CD4-positive, alpha-beta T cell (primary cell): ENCODE data around the gene PRKCB. TPM values are rescaled to one million over a fixed set of nuclear protein-coding genes. Genes with fewer than 3 reads are reported as not detected.

ENCODE experiments used
- ATAC-seq: fragments of 200-7000 bp; cut with Tn5 transposase; one replicate; pipeline ENCODE4 v1.10.0; 2022; ENCODE audit warnings: mild to moderate bottlenecking; ENCODE audit not compliant: poor library complexity
- CTCF ChIA-PET: fragments of 350-600 bp; sonication (Branson Sonifier 250); formaldehyde crosslinking; loops from one replicate; lab custom pipeline; 2021; ENCODE audit warnings: antibody characterized with exemption, inconsistent platforms; lab: Charles Lee
- POLR2A ChIA-PET: fragments of 350-600 bp; sonication (Branson Sonifier 250); formaldehyde crosslinking; loops from one replicate; lab custom pipeline; 2021; ENCODE audit warnings: antibody characterized with exemption, inconsistent platforms; lab: Charles Lee
- DNase-seq, 14 experiments: peaks; one replicate each; pipeline ENCODE4 v3.0.0-alpha.2; 2013 to 2020; ENCODE audit warnings: mixed read lengths in 2 of 14
- H3K27ac ChIP-seq, 2 donors: one replicate each; pipeline versions ENCODE4 v1.5.1 to v1.7.0; 2013; ENCODE audit warnings: low read length in 2 of 2, low read depth in 1 of 2, mild to moderate bottlenecking in 1 of 2
- H3K27me3 ChIP-seq, 2 experiments: 1 replicate in 1 of 2; 2 replicates in 1 of 2; pipeline versions ENCODE4 v1.6.1 to v1.7.0; 2013; ENCODE audit warnings: low read length in 2 of 2, control low read depth in 1 of 2, mild to moderate bottlenecking in 1 of 2, moderate library complexity in 1 of 2; ENCODE audit not compliant: insufficient read depth in 2 of 2, control insufficient read depth in 1 of 2
- H3K36me3 ChIP-seq: one replicate; pipeline ENCODE4 v1.6.1; 2013; ENCODE audit warnings: low read length, control low read depth; ENCODE audit not compliant: insufficient read depth
- H3K4me1 ChIP-seq: one replicate; pipeline ENCODE4 v1.6.1; 2013; ENCODE audit warnings: low read length, control low read depth; ENCODE audit not compliant: insufficient read depth
- H3K4me3 ChIP-seq: one replicate; pipeline ENCODE4 v1.5.1; 2013; ENCODE audit warnings: mild to moderate bottlenecking, low read length, moderate library complexity
- H3K9me3 ChIP-seq, 2 experiments: 1 replicate in 1 of 2; 2 replicates in 1 of 2; pipeline versions ENCODE4 v1.6.1 to v1.7.0; 2013; ENCODE audit warnings: low read length in 2 of 2, mild to moderate bottlenecking in 2 of 2, control low read depth in 1 of 2, moderate library complexity in 1 of 2; ENCODE audit not compliant: control insufficient read depth in 1 of 2, insufficient read depth in 1 of 2
- H3K27ac Mint-ChIP-seq: one replicate; pipeline ENCODE4 v1.8.0; 2020; ENCODE audit warnings: mixed read lengths
- H3K27me3 Mint-ChIP-seq: one replicate; pipeline ENCODE4 v1.8.0; 2021; ENCODE audit warnings: mixed read lengths
- H3K36me3 Mint-ChIP-seq: one replicate; pipeline ENCODE4 v1.8.0; 2021; ENCODE audit warnings: low read depth, mixed read lengths
- H3K4me1 Mint-ChIP-seq: one replicate; pipeline ENCODE4 v1.8.0; 2021; ENCODE audit warnings: low read depth, mixed read lengths
- H3K4me3 Mint-ChIP-seq: one replicate; pipeline ENCODE4 v1.8.0; 2020; ENCODE audit warnings: mild to moderate bottlenecking, mixed read lengths
- H3K9me3 Mint-ChIP-seq: one replicate; pipeline ENCODE4 v1.8.0; 2020; ENCODE audit warnings: mixed read lengths
- intact Hi-C, 2 experiments: fragments of 100-400 bp; cut with DNase I in 1 of 2; cut with micrococcal nuclease in 1 of 2; formaldehyde crosslinking; loops; one replicate each; pipeline versions ENCODE4 v1.15.1 to v1.9.0; 2023 to 2025; cut with DNase I, micrococcal nuclease
- total RNA-seq, 174 experiments: library from RNA in 2 of 174; stranded (reverse) in 2 of 174; gene quantifications; one replicate each; pipeline ENCODE4 v1.2.3 and lab custom pipeline; 2021 to 2026
- TF ChIP-seq, protein P1 (sequence below): fragments of 200-600 bp; IDR thresholded peaks from one replicate; pipeline ENCODE4 v1.8.0; 2022; ENCODE audit warnings: antibody characterized with exemption, mild to moderate bottlenecking

Gene PRKCB
- total RNA-seq, 2 experiments from 2014 or later, result 64.7 TPM

DNA sequence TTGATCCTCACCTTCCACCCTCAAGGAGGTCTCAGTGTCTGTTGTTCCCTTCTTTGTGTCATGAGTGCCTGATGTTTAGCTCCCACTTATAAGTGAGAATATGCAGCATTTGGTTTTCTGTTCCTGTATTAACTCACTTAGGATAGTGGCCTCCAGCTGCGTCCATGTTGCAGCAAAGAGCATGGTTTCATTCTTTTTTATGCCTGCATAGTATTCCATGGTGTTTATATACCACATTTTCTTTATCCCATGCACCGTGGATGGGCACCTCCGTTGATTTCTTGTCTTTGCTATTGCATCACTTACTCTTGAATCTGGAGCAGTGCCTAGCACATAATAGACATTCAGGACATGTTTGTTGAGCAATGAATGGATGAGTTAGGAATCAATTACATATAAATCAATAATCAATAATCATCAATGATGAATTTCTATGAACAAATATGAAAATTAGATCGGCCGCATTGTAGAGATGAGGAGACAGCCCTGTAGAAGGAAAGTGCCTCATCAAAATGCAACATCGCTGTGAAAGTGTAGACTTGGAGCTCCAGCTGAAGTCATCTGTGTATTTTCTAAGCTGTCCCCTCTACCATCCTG is 129.5 kb downstream of the PRKCB start:
- H3K36me3 ChIP-seq, result peaks cover 12% of the 10 kb centered on the region

DNA sequence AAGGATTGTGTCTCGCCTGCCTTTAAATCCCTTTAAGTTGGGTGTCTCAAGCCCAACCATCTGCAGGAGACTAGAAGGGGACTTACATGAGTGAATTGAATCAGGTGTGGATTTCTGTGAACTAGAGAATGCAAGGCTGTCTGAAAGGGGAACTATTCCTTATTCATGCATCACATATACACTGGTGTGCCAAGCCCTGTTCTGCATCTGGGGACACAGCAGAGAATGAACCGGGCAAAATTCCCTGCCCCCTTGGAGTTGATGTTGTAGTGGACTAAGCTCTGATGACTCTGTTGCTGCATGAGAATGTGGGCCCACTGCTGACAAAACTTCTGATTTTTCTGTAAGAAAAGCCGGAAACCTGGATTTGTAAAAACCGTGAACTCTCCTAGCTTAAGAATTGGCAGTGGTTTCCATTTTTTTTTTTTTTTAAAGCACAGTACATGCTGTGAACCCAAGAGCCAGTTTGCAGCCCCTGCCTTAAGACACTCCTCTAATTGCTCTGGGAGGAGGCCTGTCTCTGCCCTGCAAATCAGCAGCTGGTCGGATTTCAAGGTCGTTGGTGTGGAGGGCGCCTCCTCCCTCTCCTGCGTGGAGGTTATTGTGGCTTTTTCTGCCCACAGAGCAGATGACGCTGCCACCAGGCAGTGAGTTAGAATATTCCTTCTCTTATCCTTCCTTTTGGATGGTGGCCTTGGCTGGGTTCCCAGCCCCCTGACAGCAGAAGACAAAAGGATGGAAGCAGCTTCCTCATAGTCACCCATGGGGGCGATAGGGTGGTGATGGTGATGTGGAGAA is 131.0 kb downstream of the PRKCB start:
- Mint-ChIP-seq H3K9me3 (no peaks in the 10 kb centered on the region), H3K4me3 (no peak overlapping the region), H3K36me3 (peaks cover 30% of the 10 kb centered on the region), H3K27me3 (no peaks in the 10 kb centered on the region), H3K4me1 (peaks cover 71% of the 10 kb centered on the region), H3K27ac (peak overlapping the region; percentile 40)
- Histone ChIP-seq H3K27ac (no peak overlapping the region), H3K4me1 (peaks cover 26% of the 10 kb centered on the region), H3K36me3 (peaks cover 20% of the 10 kb centered on the region), H3K4me3 (no peak overlapping the region), H3K9me3 (no peaks in the 10 kb centered on the region), H3K27me3 (no peaks in the 10 kb centered on the region)
- ChIA-PET CTCF (no interaction called here), POLR2A (interaction anchor here (0.9 kb wide), 1 partner anchor 16 kb away, joined by 3 read pairs; no protein-coding TSS in a partner anchor)
- DNase-seq (peak in 3 of 14 experiments; percentile 22 to 36 (median 29)), ATAC-seq (no peak)
- TF ChIP-seq, protein P1, sequence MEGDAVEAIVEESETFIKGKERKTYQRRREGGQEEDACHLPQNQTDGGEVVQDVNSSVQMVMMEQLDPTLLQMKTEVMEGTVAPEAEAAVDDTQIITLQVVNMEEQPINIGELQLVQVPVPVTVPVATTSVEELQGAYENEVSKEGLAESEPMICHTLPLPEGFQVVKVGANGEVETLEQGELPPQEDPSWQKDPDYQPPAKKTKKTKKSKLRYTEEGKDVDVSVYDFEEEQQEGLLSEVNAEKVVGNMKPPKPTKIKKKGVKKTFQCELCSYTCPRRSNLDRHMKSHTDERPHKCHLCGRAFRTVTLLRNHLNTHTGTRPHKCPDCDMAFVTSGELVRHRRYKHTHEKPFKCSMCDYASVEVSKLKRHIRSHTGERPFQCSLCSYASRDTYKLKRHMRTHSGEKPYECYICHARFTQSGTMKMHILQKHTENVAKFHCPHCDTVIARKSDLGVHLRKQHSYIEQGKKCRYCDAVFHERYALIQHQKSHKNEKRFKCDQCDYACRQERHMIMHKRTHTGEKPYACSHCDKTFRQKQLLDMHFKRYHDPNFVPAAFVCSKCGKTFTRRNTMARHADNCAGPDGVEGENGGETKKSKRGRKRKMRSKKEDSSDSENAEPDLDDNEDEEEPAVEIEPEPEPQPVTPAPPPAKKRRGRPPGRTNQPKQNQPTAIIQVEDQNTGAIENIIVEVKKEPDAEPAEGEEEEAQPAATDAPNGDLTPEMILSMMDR, result no peak
- intact Hi-C loops, result no loop called here

More for the DNA sequence above, 129.5 kb downstream of the PRKCB start:
- ATAC-seq (no peak), DNase-seq (no peak)
- Histone ChIP-seq H3K27ac (no peak overlapping the region), H3K27me3 (no peaks in the 10 kb centered on the region), H3K4me1 (peaks cover 34% of the 10 kb centered on the region), H3K9me3 (no peaks in the 10 kb centered on the region), H3K4me3 (no peak overlapping the region)
- Mint-ChIP-seq H3K27ac (no peak overlapping the region), H3K4me1 (peaks cover 80% of the 10 kb centered on the region), H3K9me3 (no peaks in the 10 kb centered on the region), H3K27me3 (no peaks in the 10 kb centered on the region), H3K36me3 (peaks cover 30% of the 10 kb centered on the region), H3K4me3 (no peak overlapping the region)
- TF ChIP-seq, protein P1, result no peak
- intact Hi-C loops, result no loop called here
- ChIA-PET POLR2A (no interaction called here), CTCF (interaction anchor here (2.1 kb wide), 1 partner anchor 162 kb away, joined by 6 read pairs; no protein-coding TSS in a partner anchor)

DNA sequence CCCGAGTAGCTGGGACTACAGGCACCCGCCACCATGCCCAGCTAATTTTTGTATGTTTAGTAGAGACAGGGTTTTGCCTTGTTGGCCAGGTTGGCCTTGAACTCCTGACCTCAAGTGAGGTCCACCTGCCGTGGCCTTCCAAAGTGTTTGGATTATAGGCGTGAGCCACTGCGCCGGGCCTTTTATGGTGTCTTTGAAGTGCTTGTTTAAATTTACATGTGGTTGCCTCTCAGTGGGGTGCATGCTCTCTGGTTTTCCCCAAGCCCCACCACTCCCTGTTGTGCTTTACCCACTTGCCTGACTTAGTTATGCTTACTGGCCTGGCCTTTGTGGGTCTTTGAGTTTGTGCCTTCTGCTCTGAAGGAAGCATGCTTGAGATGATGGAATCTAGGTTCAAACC is 132.0 kb downstream of the PRKCB start:
- intact Hi-C loops, result no loop called here
- H3K4me1 ChIP-seq, result peaks cover 22% of the 10 kb centered on the region
- ChIA-PET POLR2A (interaction anchor here (0.9 kb wide), 1 partner anchor 17 kb away, joined by 3 read pairs; no protein-coding TSS in a partner anchor), CTCF (no interaction called here)
- Mint-ChIP-seq H3K27me3 (no peaks in the 10 kb centered on the region), H3K9me3 (no peaks in the 10 kb centered on the region), H3K36me3 (peaks cover 33% of the 10 kb centered on the region), H3K4me1 (peaks cover 66% of the 10 kb centered on the region), H3K4me3 (no peak overlapping the region), H3K27ac (no peak overlapping the region)
- H3K4me3 ChIP-seq, result no peak overlapping the region
- H3K27me3 ChIP-seq, result no peaks in the 10 kb centered on the region
- H3K9me3 ChIP-seq, result no peaks in the 10 kb centered on the region
- no peak overlapping the region for H3K27ac ChIP-seq
- TF ChIP-seq, protein P1, result no peak
- peaks cover 20% of the 10 kb centered on the region for H3K36me3 ChIP-seq
- DNase-seq (no peak), ATAC-seq (no peak)
